K562 (cell line): ENCODE data around the gene SART1. TPM values are rescaled to one million over a fixed set of nuclear protein-coding genes. Genes with fewer than 3 reads are reported as not detected.

Experiments used
- BHLHE40 ChIP-seq: IDR thresholded peaks from 2 replicates; pipeline ENCODE4 v1.6.1; 2011; ENCODE audit warnings: low read length, improper control_type of control experiment
- BMI1 ChIP-seq: fragments of 150-350 bp; IDR thresholded peaks from 2 replicates; pipeline ENCODE4 v1.6.1; 2014; ENCODE audit warnings: low read length
- CBX5 ChIP-seq: IDR thresholded peaks from 2 replicates; pipeline ENCODE4 v1.6.1; 2014; ENCODE audit warnings: low read depth, borderline replicate concordance
- DNMT1 ChIP-seq: fragments of 450-650 bp; IDR thresholded peaks from 2 replicates; pipeline ENCODE4 v1.6.1; 2016; ENCODE audit warnings: antibody characterized with exemption, mild to moderate bottlenecking
- FOS ChIP-seq: IDR thresholded peaks from 3 replicates; pipeline ENCODE4 v1.6.1; 2011; ENCODE audit not compliant: insufficient read length; ENCODE audit errors: extremely low read depth
- FOXJ3 ChIP-seq: sonication (generic); formaldehyde crosslinking; IDR thresholded peaks from 2 replicates; pipeline ENCODE4 v1.4.0; 2020; ENCODE audit warnings: mild to moderate bottlenecking, missing genetic modification reagents
- FOXP4 ChIP-seq: sonication (generic); formaldehyde crosslinking; IDR thresholded peaks from 2 replicates; pipeline ENCODE4 v1.8.0; 2022; ENCODE audit warnings: mild to moderate bottlenecking, missing genetic modification reagents, borderline replicate concordance
- HSF4 ChIP-seq: fragments of 250-450 bp; sonication (Bioruptor Pico); IDR thresholded peaks from 2 replicates; pipeline ENCODE4 v2.1.2; 2022; ENCODE audit warnings: mild to moderate bottlenecking, moderate library complexity, borderline replicate concordance
- MCM2 ChIP-seq: fragments of 450-650 bp; IDR thresholded peaks from 2 replicates; pipeline ENCODE4 v1.6.1; 2017; ENCODE audit warnings: low read depth, mild to moderate bottlenecking
- MEIS2 ChIP-seq: fragments of 450-650 bp; IDR thresholded peaks from 2 replicates; pipeline ENCODE4 v1.6.1; 2014; ENCODE audit warnings: mild to moderate bottlenecking; ENCODE audit not compliant: partially characterized antibody
- MTA3 ChIP-seq: fragments of 450-650 bp; formaldehyde crosslinking; IDR thresholded peaks from 2 replicates; pipeline ENCODE4 v1.6.1; 2017; ENCODE audit warnings: mild to moderate bottlenecking, borderline replicate concordance
- NCOA4 ChIP-seq: fragments of 450-650 bp; IDR thresholded peaks from 2 replicates; pipeline ENCODE4 v1.6.1; 2018; ENCODE audit warnings: mild to moderate bottlenecking; ENCODE audit not compliant: partially characterized antibody
- NR3C1 ChIP-seq: sonication (generic); formaldehyde crosslinking; IDR thresholded peaks from 2 replicates; pipeline ENCODE4 v1.8.1; 2022; ENCODE audit warnings: missing genetic modification reagents
- PPARD ChIP-seq: fragments of 250-450 bp; sonication (Bioruptor Pico); IDR thresholded peaks from 2 replicates; pipeline ENCODE4 v1.8.0; 2022; ENCODE audit warnings: inconsistent platforms, mild to moderate bottlenecking, moderate library complexity
- SMARCE1 ChIP-seq: fragments of 450-650 bp; IDR thresholded peaks from 2 replicates; pipeline ENCODE4 v1.7.1; 2016; ENCODE audit warnings: mild to moderate bottlenecking
- SRSF9 ChIP-seq: fragments of 200-400 bp; formaldehyde crosslinking; IDR thresholded peaks from 2 replicates; pipeline ENCODE4 v1.6.1; 2017; ENCODE audit warnings: low read depth, low read length, borderline replicate concordance
- TARDBP ChIP-seq: fragments of 450-650 bp; IDR thresholded peaks from 2 replicates; pipeline ENCODE4 v1.6.1; 2016
- TCF15 ChIP-seq: fragments of 250-450 bp; sonication (Bioruptor Pico); IDR thresholded peaks from 2 replicates; pipeline ENCODE4 v1.8.0; 2022; ENCODE audit warnings: moderate library complexity, mild to moderate bottlenecking, inconsistent platforms
- TCF7 ChIP-seq: sonication (generic); IDR thresholded peaks from 2 replicates; pipeline ENCODE4 v1.6.1; 2016; ENCODE audit warnings: antibody characterized with exemption, borderline replicate concordance
- WHSC1 ChIP-seq: IDR thresholded peaks from one replicate; pipeline ENCODE4 v1.6.1; 2012; ENCODE audit warnings: low read length, control low read depth, inconsistent platforms
- ZEB2 ChIP-seq: fragments of 450-650 bp; IDR thresholded peaks from 2 replicates; pipeline ENCODE4 v1.6.1; 2016
- ZFP91 ChIP-seq: sonication (generic); formaldehyde crosslinking; IDR thresholded peaks from 2 replicates; pipeline ENCODE4 v1.8.0; 2022; ENCODE audit warnings: mild to moderate bottlenecking, missing genetic modification reagents
- ZNF507 ChIP-seq: conservative IDR thresholded peaks from 2 replicates; pipeline ENCODE4 v1.6.1; 2017; ENCODE audit warnings: missing genetic modification characterization, missing compliant biosample characterization
- polyA plus RNA-seq, 8 experiments: library from polyadenylated mRNA; depleted of rRNA in 4 of 8; stranded (reverse) in 5 of 8; unstranded in 3 of 8; fragments of >200 nt; fragmentation: Nextera tagmentation in 2 of 8; fragmentation: Illumina TruSeq in 1 of 8; extraction: Ambion mirVana in 2 of 8; extraction: Trizol in 1 of 8; gene quantifications; 2 replicates each; pipeline versions ENCODE4 v1.2.1 to v1.2.3, GENCODE V29; 2011 to 2014; ENCODE audit warnings: inconsistent platforms in 1 of 8, missing spikeins in 1 of 8
- total RNA-seq, 7 experiments: library from RNA; depleted of rRNA in 6 of 7; stranded (reverse); fragments of >200 nt in 6 of 7; fragmentation: Illumina TruSeq in 2 of 7; extraction: Trizol in 2 of 7; gene quantifications; 2 replicates each; pipeline versions ENCODE4 v1.2.1 to v1.2.3, GENCODE V29; 2011 to 2021; ENCODE audit warnings: low replicate concordance in 1 of 7

Gene SART1
- total and polyA plus RNA-seq, 9 of the 15 experiments (the other 6 are each of a cell fraction or from before 2014, with no cell fraction given), result 4.8 to 84.1 (median 31.7) TPM

- 0 out of 2 replicates have a peak, but pooled peaks have one; percentile 60 for TF ChIP-seq TCF7
- TF ChIP-seq ZNF507 (tag), result no peak
- no peak for TF ChIP-seq WHSC1
- no peak for TF ChIP-seq HSF4 (CRISPR knock-in tag)
- TF ChIP-seq SMARCE1, result no peak; the same call in 1 of the 2 replicates
- peak; percentile 47; the same call in 1 of the 2 replicates for TF ChIP-seq BMI1
- no peak for TF ChIP-seq DNMT1
- no peak for TF ChIP-seq FOXJ3
- no peak; the same call in 1 of the 2 replicates for TF ChIP-seq FOXP4 (CRISPR knock-in tag)
- no peak for TF ChIP-seq NR3C1 (CRISPR knock-in tag)
- TF ChIP-seq MCM2, result no peak
- peak; percentile 55 for TF ChIP-seq BHLHE40
- peak; percentile 99 for TF ChIP-seq ZEB2
- TF ChIP-seq PPARD (CRISPR knock-in tag), result no peak
- TF ChIP-seq SRSF9, result no peak
- TF ChIP-seq CBX5, result 0 out of 2 replicates have a peak, but pooled peaks have one; percentile 13
- no peak for TF ChIP-seq TCF15 (CRISPR knock-in tag)
- no peak for TF ChIP-seq FOS
- peak; percentile 82; the same call in 1 of the 2 replicates for TF ChIP-seq ZFP91 (CRISPR knock-in tag)
- peak; percentile 90 for TF ChIP-seq MTA3
- no peak for TF ChIP-seq TARDBP
- peak; percentile 40 for TF ChIP-seq MEIS2
- peak; percentile 3 for TF ChIP-seq NCOA4
Measured at GRCh38 chr11:66001942-66002647, 40.6 kb downstream of the SART1 start, which contains the start of the genes BANF1 and EIF1AD (continued).
